ENCODE measurements around the gene JAK1. TPM values are rescaled to one million over a fixed set of nuclear protein-coding genes. Genes with fewer than 3 reads are reported as not detected.

Gene JAK1
- total and polyA plus RNA-seq, 10 of the 15 experiments (the other 5 are each of a cell fraction or from before 2014, with no cell fraction given) = 9.6 to 45.5 (median 35.7) TPM

DNA sequence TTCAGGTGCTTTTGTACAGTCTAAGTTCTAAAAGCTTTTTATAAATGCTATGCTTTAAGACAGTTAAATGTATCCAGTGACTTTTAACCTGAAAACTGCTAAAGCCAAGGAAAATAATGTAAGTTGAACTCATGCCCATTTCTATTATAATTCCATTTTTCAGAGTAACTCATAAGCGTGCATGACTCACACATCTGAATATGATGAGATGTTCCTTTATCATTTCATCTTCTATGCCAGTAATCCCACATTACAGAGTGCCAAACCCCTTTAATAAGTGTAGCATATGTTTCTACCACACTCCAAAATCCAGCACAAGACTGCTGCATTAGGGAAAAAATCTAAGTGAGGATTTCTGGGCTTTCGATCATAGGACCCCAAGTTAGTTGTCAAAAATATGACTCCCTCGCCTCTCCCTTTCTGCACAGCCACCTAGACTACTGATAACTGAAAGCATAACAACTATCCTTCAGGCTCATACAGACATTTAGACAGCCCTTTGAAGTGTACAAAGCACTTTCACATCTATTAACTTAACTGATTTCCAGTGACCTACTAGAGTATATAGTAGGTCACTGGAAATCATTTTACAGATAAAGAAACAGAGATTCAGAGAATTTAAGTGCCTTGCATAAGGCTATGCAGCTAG is 45.3 kb downstream of the JAK1 start:
- no peak overlapping the region for H3K27ac ChIP-seq (ENCODE audit: control insufficient read depth, insufficient read depth)
- ATAC-seq = no peak
- H3K9ac ChIP-seq (ENCODE audit: control insufficient read depth, insufficient read depth, low read length) = no peak overlapping the region

More for the DNA sequence above, 45.3 kb downstream of the JAK1 start:
- ChIA-PET POLR2A (no interaction called here), RAD21 (ENCODE audit: unreplicated experiment) (no interaction called here), SMC1A (ENCODE audit: uncharacterized antibody, unreplicated experiment) (interaction anchor here (1.4 kb wide), 1 partner anchor 28 kb away, joined by 3 read pairs; no protein-coding TSS in a partner anchor), CTCF (no interaction called here)
- Histone ChIP-seq H4K20me1 (ENCODE audit: control insufficient read depth, insufficient read depth) (peaks cover 5% of the 10 kb centered on the region), H3K9me3 (replicated peaks; ENCODE audit: control insufficient read depth, insufficient read depth, low read length) (no peaks in the 10 kb centered on the region), H3K4me3 (no peak overlapping the region), H3K79me2 (ENCODE audit: control insufficient read depth, insufficient read depth, low read length) (peaks cover 9% of the 10 kb centered on the region), H3K36me3 (ENCODE audit: control insufficient read depth in 2 of 2, insufficient read depth in 2 of 2, low read length in 1 of 2) (no peaks in the 10 kb centered on the region), H3K4me1 (ENCODE audit: control insufficient read depth, insufficient read depth, low read length) (peaks cover 12% of the 10 kb centered on the region), H3K4me2 (ENCODE audit: control insufficient read depth, insufficient read depth) (no peak overlapping the region), H2AFZ (ENCODE audit: control insufficient read depth, low read depth, low read length) (no peak overlapping the region), H3K27me3 (replicated peaks in 1 of 2; ENCODE audit: control insufficient read depth in 2 of 2, insufficient read depth in 2 of 2, low read length in 1 of 2) (no peaks in the 10 kb centered on the region)
- no TSS peak for BruUV-seq (replicated peaks)
- intact Hi-C loops (cut with micrococcal nuclease; ENCODE audit: unreplicated experiment) = no loop called here
- FAIRE-seq (no peak), DNase-seq (ENCODE audit: low read depth, low spot score) (no peak)
- TF ChIP-seq, protein P1, sequence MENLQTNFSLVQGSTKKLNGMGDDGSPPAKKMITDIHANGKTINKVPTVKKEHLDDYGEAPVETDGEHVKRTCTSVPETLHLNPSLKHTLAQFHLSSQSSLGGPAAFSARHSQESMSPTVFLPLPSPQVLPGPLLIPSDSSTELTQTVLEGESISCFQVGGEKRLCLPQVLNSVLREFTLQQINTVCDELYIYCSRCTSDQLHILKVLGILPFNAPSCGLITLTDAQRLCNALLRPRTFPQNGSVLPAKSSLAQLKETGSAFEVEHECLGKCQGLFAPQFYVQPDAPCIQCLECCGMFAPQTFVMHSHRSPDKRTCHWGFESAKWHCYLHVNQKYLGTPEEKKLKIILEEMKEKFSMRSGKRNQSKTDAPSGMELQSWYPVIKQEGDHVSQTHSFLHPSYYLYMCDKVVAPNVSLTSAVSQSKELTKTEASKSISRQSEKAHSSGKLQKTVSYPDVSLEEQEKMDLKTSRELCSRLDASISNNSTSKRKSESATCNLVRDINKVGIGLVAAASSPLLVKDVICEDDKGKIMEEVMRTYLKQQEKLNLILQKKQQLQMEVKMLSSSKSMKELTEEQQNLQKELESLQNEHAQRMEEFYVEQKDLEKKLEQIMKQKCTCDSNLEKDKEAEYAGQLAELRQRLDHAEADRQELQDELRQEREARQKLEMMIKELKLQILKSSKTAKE (IDR thresholded peaks at IDR 0.05; ENCODE audit: low read depth, poor library complexity, severe bottlenecking) = no peak
- TF ChIP-seq, protein P2, sequence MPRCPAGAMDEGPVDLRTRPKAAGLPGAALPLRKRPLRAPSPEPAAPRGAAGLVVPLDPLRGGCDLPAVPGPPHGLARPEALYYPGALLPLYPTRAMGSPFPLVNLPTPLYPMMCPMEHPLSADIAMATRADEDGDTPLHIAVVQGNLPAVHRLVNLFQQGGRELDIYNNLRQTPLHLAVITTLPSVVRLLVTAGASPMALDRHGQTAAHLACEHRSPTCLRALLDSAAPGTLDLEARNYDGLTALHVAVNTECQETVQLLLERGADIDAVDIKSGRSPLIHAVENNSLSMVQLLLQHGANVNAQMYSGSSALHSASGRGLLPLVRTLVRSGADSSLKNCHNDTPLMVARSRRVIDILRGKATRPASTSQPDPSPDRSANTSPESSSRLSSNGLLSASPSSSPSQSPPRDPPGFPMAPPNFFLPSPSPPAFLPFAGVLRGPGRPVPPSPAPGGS (IDR thresholded peaks at IDR 0.05; ENCODE audit: borderline replicate concordance, insufficient read depth, low read depth, low read length, poor library complexity, severe bottlenecking) = no peak
- TF ChIP-seq CBX3 (IDR thresholded peaks at IDR 0.05; ENCODE audit: borderline replicate concordance, low read depth) = no peak
- TF ChIP-seq, protein P3, sequence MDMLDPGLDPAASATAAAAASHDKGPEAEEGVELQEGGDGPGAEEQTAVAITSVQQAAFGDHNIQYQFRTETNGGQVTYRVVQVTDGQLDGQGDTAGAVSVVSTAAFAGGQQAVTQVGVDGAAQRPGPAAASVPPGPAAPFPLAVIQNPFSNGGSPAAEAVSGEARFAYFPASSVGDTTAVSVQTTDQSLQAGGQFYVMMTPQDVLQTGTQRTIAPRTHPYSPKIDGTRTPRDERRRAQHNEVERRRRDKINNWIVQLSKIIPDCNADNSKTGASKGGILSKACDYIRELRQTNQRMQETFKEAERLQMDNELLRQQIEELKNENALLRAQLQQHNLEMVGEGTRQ (IDR thresholded peaks at IDR 0.05; ENCODE audit: borderline replicate concordance, low read depth, low read length) = no peak
- TF ChIP-seq, protein P4, sequence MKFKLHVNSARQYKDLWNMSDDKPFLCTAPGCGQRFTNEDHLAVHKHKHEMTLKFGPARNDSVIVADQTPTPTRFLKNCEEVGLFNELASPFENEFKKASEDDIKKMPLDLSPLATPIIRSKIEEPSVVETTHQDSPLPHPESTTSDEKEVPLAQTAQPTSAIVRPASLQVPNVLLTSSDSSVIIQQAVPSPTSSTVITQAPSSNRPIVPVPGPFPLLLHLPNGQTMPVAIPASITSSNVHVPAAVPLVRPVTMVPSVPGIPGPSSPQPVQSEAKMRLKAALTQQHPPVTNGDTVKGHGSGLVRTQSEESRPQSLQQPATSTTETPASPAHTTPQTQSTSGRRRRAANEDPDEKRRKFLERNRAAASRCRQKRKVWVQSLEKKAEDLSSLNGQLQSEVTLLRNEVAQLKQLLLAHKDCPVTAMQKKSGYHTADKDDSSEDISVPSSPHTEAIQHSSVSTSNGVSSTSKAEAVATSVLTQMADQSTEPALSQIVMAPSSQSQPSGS (IDR thresholded peaks at IDR 0.05; ENCODE audit: low read length) = no peak
- no peak for TF ChIP-seq RBBP5 (conservative IDR thresholded peaks at IDR 0.05)
- TF ChIP-seq CBX5 (IDR thresholded peaks at IDR 0.05; ENCODE audit: low read depth) = no peak
- no peak for TF ChIP-seq IKZF2 (IDR thresholded peaks at IDR 0.05)
- TF ChIP-seq, protein P5, sequence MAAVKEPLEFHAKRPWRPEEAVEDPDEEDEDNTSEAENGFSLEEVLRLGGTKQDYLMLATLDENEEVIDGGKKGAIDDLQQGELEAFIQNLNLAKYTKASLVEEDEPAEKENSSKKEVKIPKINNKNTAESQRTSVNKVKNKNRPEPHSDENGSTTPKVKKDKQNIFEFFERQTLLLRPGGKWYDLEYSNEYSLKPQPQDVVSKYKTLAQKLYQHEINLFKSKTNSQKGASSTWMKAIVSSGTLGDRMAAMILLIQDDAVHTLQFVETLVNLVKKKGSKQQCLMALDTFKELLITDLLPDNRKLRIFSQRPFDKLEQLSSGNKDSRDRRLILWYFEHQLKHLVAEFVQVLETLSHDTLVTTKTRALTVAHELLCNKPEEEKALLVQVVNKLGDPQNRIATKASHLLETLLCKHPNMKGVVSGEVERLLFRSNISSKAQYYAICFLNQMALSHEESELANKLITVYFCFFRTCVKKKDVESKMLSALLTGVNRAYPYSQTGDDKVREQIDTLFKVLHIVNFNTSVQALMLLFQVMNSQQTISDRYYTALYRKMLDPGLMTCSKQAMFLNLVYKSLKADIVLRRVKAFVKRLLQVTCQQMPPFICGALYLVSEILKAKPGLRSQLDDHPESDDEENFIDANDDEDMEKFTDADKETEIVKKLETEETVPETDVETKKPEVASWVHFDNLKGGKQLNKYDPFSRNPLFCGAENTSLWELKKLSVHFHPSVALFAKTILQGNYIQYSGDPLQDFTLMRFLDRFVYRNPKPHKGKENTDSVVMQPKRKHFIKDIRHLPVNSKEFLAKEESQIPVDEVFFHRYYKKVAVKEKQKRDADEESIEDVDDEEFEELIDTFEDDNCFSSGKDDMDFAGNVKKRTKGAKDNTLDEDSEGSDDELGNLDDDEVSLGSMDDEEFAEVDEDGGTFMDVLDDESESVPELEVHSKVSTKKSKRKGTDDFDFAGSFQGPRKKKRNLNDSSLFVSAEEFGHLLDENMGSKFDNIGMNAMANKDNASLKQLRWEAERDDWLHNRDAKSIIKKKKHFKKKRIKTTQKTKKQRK (IDR thresholded peaks at IDR 0.05; ENCODE audit: low read depth, low read length) = no peak
- TF ChIP-seq CREB1 (IDR thresholded peaks at IDR 0.05; ENCODE audit: low read depth) = no peak
- no peak for TF ChIP-seq POLR2AphosphoS2 (IDR thresholded peaks at IDR 0.05; ENCODE audit: low read depth, low read length)
- TF ChIP-seq CHD4 (IDR thresholded peaks at IDR 0.05) = no peak
- in situ Hi-C loops (cut with MboI) = no loop called here
- 86% methylated on average over 3 of the region's 3 CpGs for WGBS (ENCODE audit: insufficient coverage, insufficient replicate concordance, low lambda C conversion rate, missing lambda C conversion rate)
